ENCODE measurements around the gene NMRAL1. TPM values are rescaled to one million over a fixed set of nuclear protein-coding genes. Genes with fewer than 3 reads are reported as not detected.

Gene NMRAL1
- total and polyA plus RNA-seq, 9 donors, result 15.0 to 72.7 (median 51.5) TPM

GRCh38 chr16:4420505-4421105 is 53.8 kb downstream of the NMRAL1 start:
- H3K27ac ChIP-seq, result no peak overlapping the region
- intact Hi-C loops (cut with DNase I), result no loop called here
- 68 to 74% (median 68%) methylated on average over 8 of the region's 8 CpGs for WGBS, 3 donors

GRCh38 chr16:4419402-4419959 is 54.9 kb downstream of the NMRAL1 start:
- no peak for TF ChIP-seq EP300 (IDR thresholded peaks at IDR 0.05)
- TF ChIP-seq CTCF (IDR thresholded peaks at IDR 0.05), result no peak
- no peak for TF ChIP-seq POLR2A (IDR thresholded peaks at IDR 0.05)
- no peak overlapping the region for H3K4me3 ChIP-seq
- no peak for DNase-seq
- 72 to 78% (median 76%) methylated on average over 7 of the region's 7 CpGs for WGBS, 3 donors
- no peaks in the 10 kb centered on the region for H3K4me1 ChIP-seq (ENCODE audit: insufficient read depth)
- no peaks in the 10 kb centered on the region for H3K27me3 ChIP-seq
- H3K36me3 ChIP-seq, result no peaks in the 10 kb centered on the region
- H3K9me3 ChIP-seq, result no peaks in the 10 kb centered on the region
- no peak overlapping the region for H3K27ac ChIP-seq
- intact Hi-C loops (cut with DNase I), result no loop called here

More at GRCh38 chr16:4420505-4421105, 53.8 kb downstream of the NMRAL1 start:
- Histone ChIP-seq H3K4me1 (ENCODE audit: insufficient read depth) (peaks cover 2% of the 10 kb centered on the region), H3K9me3 (no peaks in the 10 kb centered on the region), H3K36me3 (no peaks in the 10 kb centered on the region), H3K4me3 (no peak overlapping the region), H3K27me3 (no peaks in the 10 kb centered on the region)
- TF ChIP-seq CTCF (IDR thresholded peaks at IDR 0.05) (no peak), POLR2A (IDR thresholded peaks at IDR 0.05) (no peak), EP300 (IDR thresholded peaks at IDR 0.05) (no peak)
- no peak for DNase-seq

- intact Hi-C loops (cut with DNase I), result no loop called here
- H3K27ac ChIP-seq, result peak within 1 kb of the TSS in 1 of 2 donors; percentile 45
- WGBS, 3 donors, result 0 to 1% (median 1%) methylated on average over 58 to 92 of the region's 92 CpGs
These were observed 58.0 kb downstream of the NMRAL1 start, which contains the start of gene CORO7 for GRCh38 chr16:4416200-4417032. CORO7 (minus strand) TSS chr16:4416596; CDS start chr16:4416518, 78 bp downstream.

More at GRCh38 chr16:4416200-4417032, 58.0 kb downstream of the NMRAL1 start, which contains the start of gene CORO7:
- peak within 1 kb of the TSS; percentile 90 for H3K4me3 ChIP-seq
- H3K27me3 ChIP-seq, result no peaks in the 10 kb centered on the region
- DNase-seq, result peak; percentile 94 to 96 (median 95)
- H3K9me3 ChIP-seq, result no peaks in the 10 kb centered on the region
- no peak for TF ChIP-seq EP300 (IDR thresholded peaks at IDR 0.05)
- TF ChIP-seq CTCF (IDR thresholded peaks at IDR 0.05), result peak in 2 of 3 donors; percentile 35 to 38
- peak; percentile 43 for TF ChIP-seq POLR2A (IDR thresholded peaks at IDR 0.05)
- peaks cover 3% of the 10 kb centered on the region for H3K4me1 ChIP-seq (ENCODE audit: insufficient read depth)
- no peaks in the 10 kb centered on the region for H3K36me3 ChIP-seq

All from ovary (tissue), 9 donors.